Panc1 (cell line): Measurements from ENCODE around the gene BMP7. TPM values are rescaled to one million over a fixed set of nuclear protein-coding genes. Genes with fewer than 3 reads are reported as not detected.

Experiments used
- ATAC-seq: fragments of 200-7000 bp; cut with Tn5 transposase; 2 replicates; pipeline ENCODE4 v1.9.1; 2020; ENCODE audit warnings: mild to moderate bottlenecking, moderate library complexity
- BruUV-seq: library from RNA; stranded (reverse); fragments of 400-500 nt; replicated peaks from 2 replicates; lab custom pipeline; 2021; lab: Mats Ljungman, UMichigan
- CTCF ChIA-PET: fragments of 300-600 bp; sonication (Branson Sonifier 250); formaldehyde crosslinking; loops from one replicate; lab custom pipeline; 2022; ENCODE audit warnings: antibody characterized with exemption; lab: Charles Lee
- POLR2A ChIA-PET: fragments of 300-600 bp; sonication (Branson Sonifier 250); formaldehyde crosslinking; loops from one replicate; lab custom pipeline; 2022; ENCODE audit warnings: antibody characterized with exemption; lab: Charles Lee
- DNase-seq: peaks from one replicate; pipeline ENCODE4 v3.0.0-alpha.2; 2010; ENCODE audit warnings: low read depth, low spot score
- H3K27ac ChIP-seq: 2 replicates; pipeline ENCODE4 v1.5.1; 2011; ENCODE audit warnings: mild to moderate bottlenecking, low read length, inconsistent platforms
- H3K27me3 ChIP-seq: fragments of 200-500 bp; sonication (Bioruptor generic); 2 replicates; pipeline ENCODE4 v1.6.0; 2014; ENCODE audit warnings: low read length, inconsistent platforms; ENCODE audit not compliant: control insufficient read depth, insufficient read depth
- H3K36me3 ChIP-seq: fragments of 200-500 bp; sonication (Bioruptor generic); 2 replicates; pipeline ENCODE4 v1.5.1; 2014; ENCODE audit warnings: inconsistent platforms, mild to moderate bottlenecking, low read length, moderate library complexity; ENCODE audit not compliant: control insufficient read depth, insufficient read depth
- H3K4me1 ChIP-seq: 2 replicates; pipeline ENCODE4 v1.5.1; 2011; ENCODE audit warnings: inconsistent platforms, mild to moderate bottlenecking, low read length, moderate library complexity; ENCODE audit not compliant: control insufficient read depth, insufficient read depth
- H3K4me3 ChIP-seq, 2 experiments: 2 replicates each; pipeline ENCODE4 v1.5.1; 2011 to 2012; ENCODE audit warnings: low read depth in 2 of 2, low read length in 2 of 2, mild to moderate bottlenecking in 2 of 2, inconsistent platforms in 1 of 2, moderate library complexity in 1 of 2
- H3K9me3 ChIP-seq: fragments of 200-500 bp; sonication (Bioruptor generic); 2 replicates; pipeline ENCODE4 v1.5.1; 2014; ENCODE audit warnings: low read depth, mild to moderate bottlenecking, inconsistent platforms, low read length, moderate library complexity; ENCODE audit not compliant: control insufficient read depth, insufficient read depth
- POLR2AphosphoS5 ChIP-seq: IDR thresholded peaks from 2 replicates; pipeline ENCODE4 v1.6.1; 2012; ENCODE audit warnings: mild to moderate bottlenecking, low read depth, low read length, moderate library complexity
- SIN3A ChIP-seq: IDR thresholded peaks from 2 replicates; pipeline ENCODE4 v1.6.1; 2012; ENCODE audit warnings: low read depth, mild to moderate bottlenecking, low read length, moderate library complexity, borderline replicate concordance; ENCODE audit not compliant: insufficient read depth
- TCF7L2 ChIP-seq: IDR thresholded peaks from 2 replicates; pipeline ENCODE4 v1.6.1; 2011; ENCODE audit warnings: mild to moderate bottlenecking, low read depth, low read length, inconsistent platforms
- in situ Hi-C: cut with HindIII; loops from 2 replicates; pipeline ENCODE4 v1.10.0; 2016; ENCODE audit warnings: low sequenced_read_pairs, low pct_unique_long_range_greater_than_20kb
- intact Hi-C: fragments of 100-400 bp; cut with micrococcal nuclease; formaldehyde crosslinking; loops from one replicate; pipeline ENCODE4 v1.10.0; 2022; ENCODE audit not compliant: unreplicated experiment
- total RNA-seq: library from RNA; stranded (reverse); gene quantifications from one replicate; pipeline ENCODE4 v1.2.1, GENCODE V29; 2021; ENCODE audit not compliant: unreplicated experiment
- TF ChIP-seq, protein P1 (sequence below): fragments of 450-650 bp; IDR thresholded peaks from 2 replicates; pipeline ENCODE4 v1.5.1; 2017; ENCODE audit warnings: mild to moderate bottlenecking
- TF ChIP-seq, protein P2 (sequence below), 2 experiments: IDR thresholded peaks; 2 replicates each; pipeline ENCODE4 v1.6.1; 2011 to 2012; ENCODE audit warnings: low read depth in 2 of 2, control low read depth in 1 of 2, low read length in 1 of 2, mild to moderate bottlenecking in 1 of 2, moderate library complexity in 1 of 2; ENCODE audit not compliant: insufficient read depth in 1 of 2

The BMP7 gene
- total RNA-seq, 1 experiment from 2014 or later = 11.5 TPM

DNA sequence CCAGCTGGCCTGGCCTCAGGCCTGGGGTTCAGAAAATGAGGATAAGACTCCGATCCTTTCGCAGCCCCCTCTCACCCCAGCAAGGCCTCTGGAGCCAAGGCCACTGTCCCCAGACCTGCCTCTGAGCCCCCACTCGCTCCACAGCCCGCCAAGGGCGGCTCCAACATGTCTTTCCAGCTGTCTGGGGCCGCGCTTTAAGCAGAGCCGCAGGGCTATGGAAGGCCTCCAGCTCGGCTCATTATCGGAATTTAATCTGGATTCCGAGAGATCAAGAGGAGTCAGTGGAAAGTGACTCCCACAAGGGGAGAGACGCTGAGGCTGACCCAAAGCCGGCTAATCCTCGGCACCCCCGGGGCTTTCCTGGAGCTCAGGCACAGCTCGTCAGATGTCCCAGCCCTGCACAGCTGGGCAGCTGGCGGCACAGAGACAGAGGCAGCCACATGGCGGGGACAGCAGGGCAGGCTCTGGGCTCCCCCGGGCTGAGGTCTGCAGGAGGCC is 41.8 kb downstream of the BMP7 start:
- TF ChIP-seq, protein P1, sequence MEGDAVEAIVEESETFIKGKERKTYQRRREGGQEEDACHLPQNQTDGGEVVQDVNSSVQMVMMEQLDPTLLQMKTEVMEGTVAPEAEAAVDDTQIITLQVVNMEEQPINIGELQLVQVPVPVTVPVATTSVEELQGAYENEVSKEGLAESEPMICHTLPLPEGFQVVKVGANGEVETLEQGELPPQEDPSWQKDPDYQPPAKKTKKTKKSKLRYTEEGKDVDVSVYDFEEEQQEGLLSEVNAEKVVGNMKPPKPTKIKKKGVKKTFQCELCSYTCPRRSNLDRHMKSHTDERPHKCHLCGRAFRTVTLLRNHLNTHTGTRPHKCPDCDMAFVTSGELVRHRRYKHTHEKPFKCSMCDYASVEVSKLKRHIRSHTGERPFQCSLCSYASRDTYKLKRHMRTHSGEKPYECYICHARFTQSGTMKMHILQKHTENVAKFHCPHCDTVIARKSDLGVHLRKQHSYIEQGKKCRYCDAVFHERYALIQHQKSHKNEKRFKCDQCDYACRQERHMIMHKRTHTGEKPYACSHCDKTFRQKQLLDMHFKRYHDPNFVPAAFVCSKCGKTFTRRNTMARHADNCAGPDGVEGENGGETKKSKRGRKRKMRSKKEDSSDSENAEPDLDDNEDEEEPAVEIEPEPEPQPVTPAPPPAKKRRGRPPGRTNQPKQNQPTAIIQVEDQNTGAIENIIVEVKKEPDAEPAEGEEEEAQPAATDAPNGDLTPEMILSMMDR = no peak
- TF ChIP-seq TCF7L2 = no peak
- no peak for TF ChIP-seq POLR2AphosphoS5
- TF ChIP-seq, protein P2, sequence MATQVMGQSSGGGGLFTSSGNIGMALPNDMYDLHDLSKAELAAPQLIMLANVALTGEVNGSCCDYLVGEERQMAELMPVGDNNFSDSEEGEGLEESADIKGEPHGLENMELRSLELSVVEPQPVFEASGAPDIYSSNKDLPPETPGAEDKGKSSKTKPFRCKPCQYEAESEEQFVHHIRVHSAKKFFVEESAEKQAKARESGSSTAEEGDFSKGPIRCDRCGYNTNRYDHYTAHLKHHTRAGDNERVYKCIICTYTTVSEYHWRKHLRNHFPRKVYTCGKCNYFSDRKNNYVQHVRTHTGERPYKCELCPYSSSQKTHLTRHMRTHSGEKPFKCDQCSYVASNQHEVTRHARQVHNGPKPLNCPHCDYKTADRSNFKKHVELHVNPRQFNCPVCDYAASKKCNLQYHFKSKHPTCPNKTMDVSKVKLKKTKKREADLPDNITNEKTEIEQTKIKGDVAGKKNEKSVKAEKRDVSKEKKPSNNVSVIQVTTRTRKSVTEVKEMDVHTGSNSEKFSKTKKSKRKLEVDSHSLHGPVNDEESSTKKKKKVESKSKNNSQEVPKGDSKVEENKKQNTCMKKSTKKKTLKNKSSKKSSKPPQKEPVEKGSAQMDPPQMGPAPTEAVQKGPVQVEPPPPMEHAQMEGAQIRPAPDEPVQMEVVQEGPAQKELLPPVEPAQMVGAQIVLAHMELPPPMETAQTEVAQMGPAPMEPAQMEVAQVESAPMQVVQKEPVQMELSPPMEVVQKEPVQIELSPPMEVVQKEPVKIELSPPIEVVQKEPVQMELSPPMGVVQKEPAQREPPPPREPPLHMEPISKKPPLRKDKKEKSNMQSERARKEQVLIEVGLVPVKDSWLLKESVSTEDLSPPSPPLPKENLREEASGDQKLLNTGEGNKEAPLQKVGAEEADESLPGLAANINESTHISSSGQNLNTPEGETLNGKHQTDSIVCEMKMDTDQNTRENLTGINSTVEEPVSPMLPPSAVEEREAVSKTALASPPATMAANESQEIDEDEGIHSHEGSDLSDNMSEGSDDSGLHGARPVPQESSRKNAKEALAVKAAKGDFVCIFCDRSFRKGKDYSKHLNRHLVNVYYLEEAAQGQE (IDR thresholded peaks at IDR 0.05; ENCODE audit: insufficient read depth in 1 of 2, low read depth in 2 of 2, low read length in 1 of 2) = no peak
- TF ChIP-seq SIN3A = no peak
- H3K27me3 ChIP-seq = no peaks in the 10 kb centered on the region
- ATAC-seq = 0 out of 2 replicates have a peak, but pooled peaks have one; percentile 28
- no peak for DNase-seq
- H3K4me1 ChIP-seq = no peaks in the 10 kb centered on the region; the same call in 1 of the 2 replicates
- intact Hi-C loops = no loop called here
- ChIA-PET CTCF (no interaction called here), POLR2A (no interaction called here)
- H3K4me3 ChIP-seq = no peak overlapping the region
- H3K36me3 ChIP-seq = no peaks in the 10 kb centered on the region
- BruUV-seq = no TSS peak
- in situ Hi-C loops = no loop called here
- no peaks in the 10 kb centered on the region for H3K9me3 ChIP-seq
- H3K27ac ChIP-seq = no peak overlapping the region

DNA sequence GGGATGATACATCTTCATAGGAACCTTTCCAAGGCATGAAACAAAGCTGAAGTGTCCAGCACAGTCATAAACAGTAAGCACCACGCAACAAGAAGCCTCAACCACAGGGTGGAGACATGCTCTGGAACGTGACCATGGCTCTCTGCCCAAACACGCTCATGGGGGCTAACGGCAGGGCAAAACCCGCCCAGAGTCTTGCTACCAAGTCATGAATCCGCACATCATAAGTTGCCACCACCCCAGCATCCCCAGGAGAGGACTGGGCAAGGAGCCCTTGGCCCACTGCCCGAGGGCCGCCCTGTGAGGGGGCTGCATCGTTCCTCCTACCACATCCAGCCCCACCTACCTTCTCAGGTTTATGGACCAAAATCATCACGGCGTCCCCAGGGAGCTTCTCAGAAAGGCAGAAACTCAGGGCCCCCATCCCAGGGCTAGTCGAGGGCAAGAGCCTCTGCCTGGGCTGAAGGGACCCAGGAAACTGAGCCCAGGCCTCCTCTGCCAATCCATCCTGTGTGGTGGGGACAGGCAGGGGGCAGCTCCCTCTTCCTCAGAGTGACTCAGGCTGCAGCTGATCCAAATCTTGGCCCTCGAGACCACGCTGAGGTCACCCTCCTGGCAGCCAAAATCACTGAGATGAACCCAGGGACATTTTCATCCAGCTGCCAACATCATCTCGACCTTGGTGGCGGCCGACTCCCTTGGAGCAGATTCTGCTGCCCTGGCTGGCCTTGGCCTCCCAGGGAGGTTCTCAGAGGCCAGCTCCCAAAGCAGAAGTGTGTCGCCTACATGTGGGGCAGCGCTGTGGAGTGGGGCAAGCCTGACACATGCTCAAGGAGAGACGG is 42.6 kb downstream of the BMP7 start:
- no peak for DNase-seq
- Histone ChIP-seq H3K9me3 (no peaks in the 10 kb centered on the region), H3K36me3 (no peaks in the 10 kb centered on the region), H3K4me3 (no peak overlapping the region), H3K4me1 (no peaks in the 10 kb centered on the region; the same call in 1 of the 2 replicates), H3K27ac (no peak overlapping the region), H3K27me3 (no peaks in the 10 kb centered on the region)
- in situ Hi-C loops (no loop called here), intact Hi-C loops (no loop called here)
- CTCF ChIA-PET = no interaction called here
- BruUV-seq = no TSS peak
- POLR2A ChIA-PET = no interaction called here
- ATAC-seq = peak; percentile 42; the same call in 1 of the 2 replicates
- no peak for TF ChIP-seq SIN3A
- no peak for TF ChIP-seq POLR2AphosphoS5
- TF ChIP-seq, protein P2 (IDR thresholded peaks at IDR 0.05; ENCODE audit: insufficient read depth in 1 of 2, low read depth in 2 of 2, low read length in 1 of 2) = no peak
- TF ChIP-seq, protein P1 = no peak
- TF ChIP-seq TCF7L2 = no peak
